Stimulated activated CD4-positive, alpha-beta T cell treated with anti-CD3 and anti-CD28 coated beads, Interleukin-12 subunit alpha, Interleukin-12 subunit beta, amount 100 ng/mL, for 48 hours (primary cell): Measurements from ENCODE around the gene PATE1.

Experiments
- DNase-seq, 3 donors: peaks; one replicate each; pipeline ENCODE4 v3.0.0-alpha.2; 2020; ENCODE audit warnings: low read depth in 2 of 3, low spot score in 1 of 3

Gene PATE1

DNA sequence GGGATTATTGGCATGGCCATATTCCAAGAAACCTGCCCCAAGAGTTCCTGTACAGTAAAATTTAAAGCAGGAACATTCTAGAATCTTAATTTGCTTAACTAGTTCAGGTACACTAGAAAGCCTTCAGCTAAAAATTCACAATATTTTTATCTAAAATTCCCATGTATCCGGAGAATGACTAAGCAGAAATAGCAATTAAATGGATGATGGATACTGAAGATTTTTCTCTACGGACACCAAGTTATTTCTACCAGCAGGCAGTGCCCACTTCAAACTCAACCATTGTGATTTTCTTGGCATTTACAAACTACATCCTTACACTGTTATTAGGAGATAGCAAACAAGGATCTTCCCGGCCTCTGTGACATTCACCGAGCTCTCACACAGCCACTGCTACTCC, 44.7 kb downstream of the PATE1 start:
- no peak for DNase-seq

DNA sequence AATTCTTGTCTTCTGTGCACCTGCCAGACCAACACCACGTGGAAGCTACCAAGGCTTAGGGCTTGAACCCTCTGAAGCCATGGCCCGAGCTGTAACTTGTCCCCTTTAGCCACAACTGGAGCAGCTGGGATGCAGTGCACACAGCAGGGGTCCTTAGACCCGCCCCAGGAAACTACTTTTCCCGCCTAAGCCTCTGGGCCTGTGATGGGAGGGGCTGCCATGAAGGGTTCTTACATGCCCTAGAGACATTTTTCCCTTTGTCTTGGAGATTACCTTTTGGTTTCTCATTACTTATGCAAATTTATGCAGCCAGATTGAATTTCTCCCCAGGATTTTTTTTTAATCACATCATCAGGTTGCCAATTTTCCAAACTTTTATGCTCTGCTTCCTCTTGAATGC, 51.6 kb downstream of the PATE1 start:
- no peak for DNase-seq
